Neuronal stem cell (in vitro differentiated cells): Measurements from ENCODE around the gene GFI1.

ENCODE experiments used
- DNase-seq: peaks from one replicate; pipeline ENCODE4 v3.0.0-alpha.2; 2013; ENCODE audit warnings: low spot score
- H2AFZ ChIP-seq: one replicate; pipeline ENCODE4 v1.6.1; 2013; ENCODE audit warnings: mild to moderate bottlenecking, low read length, inconsistent platforms
- H2AK5ac ChIP-seq: 2 replicates; pipeline ENCODE4 v1.6.1; 2013; ENCODE audit warnings: low read depth, mild to moderate bottlenecking, inconsistent platforms, low read length, moderate library complexity, mixed read lengths
- H2BK120ac ChIP-seq: 2 replicates; pipeline ENCODE4 v1.6.1; 2013; ENCODE audit warnings: low read depth, mild to moderate bottlenecking, inconsistent platforms, low read length, moderate library complexity, mixed read lengths
- H2BK12ac ChIP-seq: one replicate; pipeline ENCODE4 v1.6.1; 2013; ENCODE audit warnings: low read length, inconsistent platforms
- H2BK15ac ChIP-seq: 2 replicates; pipeline ENCODE4 v1.6.1; 2013; ENCODE audit warnings: mild to moderate bottlenecking, low read length, inconsistent platforms, mixed read lengths
- H2BK5ac ChIP-seq: one replicate; pipeline ENCODE4 v1.6.1; 2013; ENCODE audit warnings: inconsistent platforms, mild to moderate bottlenecking, low read length, moderate library complexity
- H3K14ac ChIP-seq: one replicate; pipeline ENCODE4 v1.6.1; 2013; ENCODE audit warnings: low read length, inconsistent platforms
- H3K18ac ChIP-seq: 2 replicates; pipeline ENCODE4 v1.6.1; 2013; ENCODE audit warnings: low read length, inconsistent platforms
- H3K23ac ChIP-seq: 2 replicates; pipeline ENCODE4 v1.6.1; 2013; ENCODE audit warnings: low read depth, mild to moderate bottlenecking, mixed read lengths, low read length, inconsistent platforms; ENCODE audit not compliant: poor library complexity
- H3K27ac ChIP-seq: replicated peaks from 3 replicates; pipeline ENCODE4 v1.5.1; 2013; ENCODE audit warnings: low read length, inconsistent platforms
- H3K27me3 ChIP-seq, 3 experiments: 2 replicates each; pipeline ENCODE4 v1.6.1; 2013; ENCODE audit warnings: low read length in 3 of 3, mild to moderate bottlenecking in 2 of 3, inconsistent platforms in 1 of 3, low read depth in 1 of 3, mixed read lengths in 1 of 3, moderate library complexity in 1 of 3; ENCODE audit not compliant: control insufficient read depth in 3 of 3, insufficient read depth in 3 of 3
- H3K36me3 ChIP-seq, 2 donors: replicated peaks in 1 of 2; 2 replicates each; pipeline ENCODE4 v1.6.1; 2013; ENCODE audit warnings: low read length in 2 of 2; ENCODE audit not compliant: control insufficient read depth in 2 of 2, insufficient read depth in 2 of 2
- H3K4ac ChIP-seq: 2 replicates; pipeline ENCODE4 v1.6.1; 2013; ENCODE audit warnings: inconsistent platforms, mild to moderate bottlenecking, low read length, moderate library complexity
- H3K4me1 ChIP-seq, 2 donors: 1 replicate in 1 of 2; 2 replicates in 1 of 2; pipeline ENCODE4 v1.6.1; 2013; ENCODE audit warnings: low read length in 2 of 2, low read depth in 1 of 2; ENCODE audit not compliant: control insufficient read depth in 2 of 2, insufficient read depth in 1 of 2
- H3K4me2 ChIP-seq: one replicate; pipeline ENCODE4 v1.6.1; 2013; ENCODE audit warnings: mild to moderate bottlenecking, low read length, inconsistent platforms; ENCODE audit not compliant: insufficient read depth, poor library complexity, severe bottlenecking
- H3K4me3 ChIP-seq, 2 donors: 2 replicates each; pipeline ENCODE4 v1.5.1; 2013; ENCODE audit warnings: low read length in 2 of 2, mild to moderate bottlenecking in 2 of 2, inconsistent platforms in 1 of 2, moderate library complexity in 1 of 2
- H3K79me1 ChIP-seq: one replicate; pipeline ENCODE4 v1.6.1; 2013; ENCODE audit warnings: low read depth, mild to moderate bottlenecking, inconsistent platforms, low read length, moderate library complexity
- H3K9ac ChIP-seq: one replicate; pipeline ENCODE4 v1.6.1; 2013; ENCODE audit warnings: mild to moderate bottlenecking, low read depth, low read length, inconsistent platforms; ENCODE audit not compliant: poor library complexity
- H3K9me3 ChIP-seq, 2 donors: replicated peaks in 1 of 2; 2 replicates each; pipeline versions ENCODE3 to v1.6.1; 2013; ENCODE audit warnings: low read length in 2 of 2, mild to moderate bottlenecking in 2 of 2, inconsistent platforms in 1 of 2, low read depth in 1 of 2, mixed read lengths in 1 of 2, moderate library complexity in 1 of 2; ENCODE audit not compliant: control insufficient read depth in 2 of 2, insufficient read depth in 1 of 2
- H4K8ac ChIP-seq: one replicate; pipeline ENCODE4 v1.6.1; 2013; ENCODE audit warnings: low read depth, mild to moderate bottlenecking, inconsistent platforms, low read length, moderate library complexity
- H4K91ac ChIP-seq: one replicate; pipeline ENCODE4 v1.6.1; 2013; ENCODE audit warnings: low read length, low read depth, mild to moderate bottlenecking, inconsistent platforms; ENCODE audit not compliant: poor library complexity
- WGBS, 2 donors: extraction: QIAGEN DNeasy Blood & Tissue Kit; methylation state at CpG; one replicate each; pipeline ENCODE4 v1.1.7; 2013; ENCODE audit warnings: missing lambda C conversion rate in 2 of 2, mixed read lengths in 1 of 2; ENCODE audit not compliant: insufficient read length in 2 of 2, insufficient replicate concordance in 1 of 2; ENCODE audit errors: extremely low coverage in 2 of 2; 5-methylcytosine and 5-hydroxymethylcytosine counted together

GFI1 gene

GRCh38 chr1:92481971-92482664, 4.6 kb downstream of the GFI1 start:
- H3K79me1 ChIP-seq: no peaks in the 10 kb centered on the region
- H2AK5ac ChIP-seq: no peak overlapping the region
- peaks cover 63 to 99% (median 92%) of the 10 kb centered on the region in 3 experiments for H3K27me3 ChIP-seq
- peak; percentile 45 for DNase-seq
- H3K23ac ChIP-seq: no peak overlapping the region
- no peak overlapping the region for H2BK15ac ChIP-seq
- no peak overlapping the region for H3K4ac ChIP-seq
- H2BK12ac ChIP-seq: no peak overlapping the region
- H3K18ac ChIP-seq: peak overlapping the region; percentile 64
- no peak overlapping the region for H3K14ac ChIP-seq
- no peaks in the 10 kb centered on the region for H3K9me3 ChIP-seq
- H4K91ac ChIP-seq: no peak overlapping the region
- peak overlapping the region; percentile 75 for H2BK5ac ChIP-seq
- peaks cover 27 to 28% of the 10 kb centered on the region in 2 donors for H3K4me1 ChIP-seq
- peak overlapping the region; percentile 90 for H2AFZ ChIP-seq
- no peak overlapping the region for H3K4me3 ChIP-seq
- no peak overlapping the region for H4K8ac ChIP-seq
- no peaks in the 10 kb centered on the region for H3K36me3 ChIP-seq
- H3K9ac ChIP-seq: no peak overlapping the region
- no peak overlapping the region for H3K27ac ChIP-seq
- no CpG with 5 or more reads among the region's 39 CpGs for WGBS, 2 donors
- no peak overlapping the region for H2BK120ac ChIP-seq
- peak overlapping the region; percentile 31 for H3K4me2 ChIP-seq

GRCh38 chr1:92481599-92481925, 5.2 kb downstream of the GFI1 start:
- Histone ChIP-seq H3K4me2 (no peak overlapping the region), H2BK12ac (no peak overlapping the region), H3K79me1 (no peaks in the 10 kb centered on the region), H4K91ac (no peak overlapping the region), H3K4me3 (no peak overlapping the region), H3K4me1 (peaks cover 25 to 27% of the 10 kb centered on the region in 2 donors), H3K18ac (no peak overlapping the region), H4K8ac (no peak overlapping the region), H2BK15ac (no peak overlapping the region), H3K27ac (no peak overlapping the region), H2AFZ (peak overlapping the region; percentile 90), H3K36me3 (no peaks in the 10 kb centered on the region), H2BK5ac (no peak overlapping the region), H3K9ac (no peak overlapping the region), H2AK5ac (no peak overlapping the region), H3K4ac (no peak overlapping the region), H3K23ac (peak overlapping the region; percentile 67), H2BK120ac (no peak overlapping the region), H3K27me3 (peaks cover 63 to 99% (median 86%) of the 10 kb centered on the region in 3 experiments), H3K9me3 (no peaks in the 10 kb centered on the region), H3K14ac (no peak overlapping the region)
- DNase-seq: no peak
- WGBS, 2 donors: no CpG with 5 or more reads among the region's 12 CpGs

GRCh38 chr1:92480813-92481598, 5.7 kb downstream of the GFI1 start:
- Histone ChIP-seq H3K4me3 (peak overlapping the region in 1 of 2 donors; percentile 65), H2BK120ac (no peak overlapping the region), H3K23ac (peak overlapping the region; percentile 98), H3K18ac (peak overlapping the region; percentile 85), H2AFZ (peak overlapping the region; percentile 90), H4K8ac (no peak overlapping the region), H3K79me1 (no peaks in the 10 kb centered on the region), H2BK15ac (no peak overlapping the region), H3K36me3 (no peaks in the 10 kb centered on the region), H3K4me2 (peak overlapping the region; percentile 78), H4K91ac (no peak overlapping the region), H3K27me3 (peaks cover 59 to 100% (median 83%) of the 10 kb centered on the region in 3 experiments), H3K27ac (no peak overlapping the region), H2AK5ac (no peak overlapping the region), H3K4ac (no peak overlapping the region), H2BK5ac (no peak overlapping the region), H2BK12ac (no peak overlapping the region), H3K4me1 (peaks cover 25 to 26% of the 10 kb centered on the region in 2 donors), H3K9ac (peak overlapping the region; percentile 54), H3K14ac (no peak overlapping the region), H3K9me3 (no peaks in the 10 kb centered on the region)
- peak; percentile 35 for DNase-seq
- no CpG with 5 or more reads among the region's 65 CpGs for WGBS, 2 donors

GRCh38 chr1:92480200-92480812, 6.4 kb downstream of the GFI1 start:
- WGBS, 2 donors: no CpG with 5 or more reads among the region's 59 CpGs
- Histone ChIP-seq H3K27me3 (peaks cover 54 to 100% (median 78%) of the 10 kb centered on the region in 3 experiments), H2AFZ (peak overlapping the region; percentile 90), H3K23ac (peak overlapping the region; percentile 98), H2BK120ac (no peak overlapping the region), H2BK15ac (no peak overlapping the region), H4K8ac (peak overlapping the region; percentile 17), H3K79me1 (no peaks in the 10 kb centered on the region), H3K36me3 (no peaks in the 10 kb centered on the region), H3K4me3 (peak overlapping the region in 1 of 2 donors; percentile 16), H2AK5ac (peak overlapping the region; percentile 83), H3K18ac (peak overlapping the region; percentile 85), H4K91ac (no peak overlapping the region), H2BK5ac (no peak overlapping the region), H3K4ac (no peak overlapping the region), H3K4me2 (peak overlapping the region; percentile 78), H3K9ac (peak overlapping the region; percentile 66), H2BK12ac (peak overlapping the region; percentile 60), H3K4me1 (peaks cover 21 to 23% of the 10 kb centered on the region in 2 donors), H3K27ac (no peak overlapping the region), H3K9me3 (no peaks in the 10 kb centered on the region), H3K14ac (peak overlapping the region; percentile 94)
- DNase-seq: no peak
